Measurements from ENCODE around the gene THRSP.
"Not testable (repeated sequence)": the region's sequence is repeated elsewhere in the genome, so short reads cannot be mapped to it uniquely, and the experiment has no call there.

Gene THRSP

GRCh38 chr11:78039919-78040671, 23.6 kb upstream of the THRSP start:
- DNase-seq = peak; percentile 70

GRCh38 chr11:78040691-78041379, 22.8 kb upstream of the THRSP start:
- DNase-seq = no peak

DNA sequence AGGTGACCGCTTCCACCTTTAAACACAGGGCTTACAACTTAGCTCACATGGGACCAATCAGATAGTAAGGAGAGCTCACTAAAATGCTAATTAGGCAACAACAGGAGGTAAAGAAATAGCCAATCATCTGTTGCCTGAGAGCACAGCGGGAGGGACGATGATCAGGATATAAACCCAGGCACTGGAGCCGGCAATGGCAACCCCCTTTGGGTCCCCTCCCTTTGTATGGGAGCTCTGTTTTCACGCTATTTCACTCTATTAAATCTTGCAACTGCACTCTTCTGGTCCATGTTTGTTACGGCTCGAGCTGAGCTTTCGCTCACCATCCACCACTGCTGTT, 22.3 kb upstream of the THRSP start:
- not testable (repeated sequence) for DNase-seq

- DNase-seq = no peak
These were observed 21.7 kb upstream of the THRSP start for GRCh38 chr11:78041843-78042440.

- DNase-seq = no peak
These were observed 19.0 kb upstream of the THRSP start for GRCh38 chr11:78044706-78045105.

GRCh38 chr11:78045851-78046485, 17.7 kb upstream of the THRSP start:
- peak; percentile 94 for DNase-seq

DNA sequence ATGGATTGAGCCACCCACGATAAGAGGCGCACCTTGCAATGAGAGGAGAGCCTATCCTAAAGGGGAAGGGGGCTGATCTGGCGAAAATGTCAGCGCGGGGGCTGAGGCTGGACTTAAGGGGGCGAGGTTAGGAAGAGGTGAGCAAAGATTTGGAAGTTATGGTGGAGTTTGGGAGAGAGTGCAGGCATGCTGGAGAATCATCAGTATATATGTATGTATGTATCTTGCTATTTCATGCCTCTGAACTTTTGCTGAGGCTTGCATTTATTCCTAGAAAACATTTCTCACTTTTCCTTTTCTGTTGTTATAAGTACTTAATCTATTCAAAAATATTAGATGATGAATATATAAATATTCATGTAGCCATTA, 17.2 kb upstream of the THRSP start:
- DNase-seq = no peak

GRCh38 chr11:78048561-78048960, 15.1 kb upstream of the THRSP start:
- no peak for DNase-seq

GRCh38 chr11:78049348-78049747, 14.3 kb upstream of the THRSP start:
- DNase-seq = no peak

DNA sequence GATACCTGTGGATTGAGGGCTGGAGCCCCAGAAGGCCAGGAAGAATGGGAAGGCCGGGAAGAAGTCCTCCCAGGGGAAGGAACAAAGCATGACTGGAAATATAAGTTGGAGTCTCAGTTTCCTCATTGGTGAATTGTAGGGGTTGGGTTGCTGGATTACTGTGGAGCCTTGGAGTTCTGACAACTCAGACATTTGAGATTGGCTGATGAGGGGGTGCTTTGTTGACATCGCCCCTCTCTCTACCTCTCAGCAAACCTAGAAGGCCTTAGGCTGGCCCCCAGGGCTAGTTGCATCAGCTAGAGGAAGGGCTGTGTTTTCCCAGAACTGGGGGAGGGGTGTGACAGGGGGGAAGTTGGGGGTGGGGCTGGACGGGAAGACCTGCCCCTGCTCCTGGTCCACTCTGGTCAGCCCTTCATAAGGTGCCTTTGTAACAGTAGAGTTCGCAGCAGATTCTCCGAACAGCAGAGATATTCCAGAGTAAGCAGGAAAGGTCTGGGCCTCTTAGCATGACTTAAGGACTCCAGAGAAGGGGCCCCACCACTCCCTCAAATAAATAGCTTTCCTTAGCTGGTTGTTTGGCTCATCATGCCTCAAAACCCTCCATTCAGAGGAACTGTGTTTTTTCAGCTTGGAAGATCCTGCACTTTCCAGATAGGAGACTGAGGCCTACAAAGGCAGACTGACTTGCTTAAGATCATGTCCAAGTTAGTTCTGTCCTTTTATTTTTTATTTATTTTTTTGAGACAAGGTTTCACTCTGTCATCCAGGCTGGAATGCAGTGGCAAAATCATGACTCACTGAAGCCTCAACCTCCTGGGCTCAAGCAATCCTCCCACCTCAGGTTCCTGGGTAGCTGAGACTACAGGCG, 12.5 kb upstream of the THRSP start:
- no peak for DNase-seq

- no peak for DNase-seq
These were observed 8.7 kb upstream of the THRSP start for GRCh38 chr11:78054971-78055370.

- no peak for DNase-seq
These were observed 7.6 kb upstream of the THRSP start for GRCh38 chr11:78056093-78056492.

- DNase-seq = no peak
These were observed 6.1 kb upstream of the THRSP start for GRCh38 chr11:78057462-78058055.

DNA sequence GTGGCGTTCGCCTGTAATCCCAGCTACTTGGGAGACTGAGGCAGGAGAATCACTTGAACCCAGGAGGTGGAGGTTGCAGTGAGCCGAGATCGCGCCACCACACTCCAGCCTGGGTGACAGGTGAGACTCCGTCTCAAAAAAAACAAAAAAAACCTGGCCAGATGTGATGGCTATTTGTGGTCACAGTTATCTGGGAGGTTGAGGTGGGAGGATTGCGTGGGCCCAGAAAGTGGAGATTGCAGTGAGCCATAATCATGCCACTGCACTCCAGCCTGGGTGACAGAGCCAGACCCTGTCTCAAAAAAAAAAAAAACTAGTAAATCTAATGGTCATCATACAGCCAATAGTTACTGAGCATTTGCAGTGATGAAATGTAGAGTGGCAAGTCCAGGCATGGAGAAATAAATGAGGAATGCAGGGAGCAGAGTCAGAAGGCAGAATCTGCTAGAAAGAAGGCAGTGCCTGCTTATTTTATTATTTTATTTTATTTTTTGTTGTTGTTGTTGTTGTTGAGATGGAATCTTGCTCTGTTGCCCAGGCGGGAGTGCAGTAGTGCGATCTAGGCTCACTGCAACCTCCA, 3.8 kb upstream of the THRSP start:
- not testable (repeated sequence) for DNase-seq

DNA sequence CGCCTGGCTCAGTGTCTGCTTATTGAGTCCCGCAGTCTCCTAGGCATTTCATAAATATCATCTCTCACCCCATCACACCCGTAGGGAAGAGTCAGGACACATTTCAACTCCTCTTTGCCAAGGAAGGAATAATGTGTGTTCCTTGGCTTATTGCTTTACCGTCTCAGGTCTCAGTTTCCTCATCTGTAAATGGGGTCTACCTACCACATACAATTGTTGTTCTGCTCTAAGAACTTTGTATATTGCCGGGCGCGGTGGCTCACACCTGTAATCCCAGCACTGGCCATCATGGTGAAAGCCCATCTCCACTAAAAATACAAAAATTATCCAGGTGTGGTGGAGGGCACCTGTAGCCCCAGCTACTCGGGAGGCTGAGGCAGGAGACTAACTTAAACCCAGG, 3.1 kb upstream of the THRSP start:
- no peak for DNase-seq

DNA sequence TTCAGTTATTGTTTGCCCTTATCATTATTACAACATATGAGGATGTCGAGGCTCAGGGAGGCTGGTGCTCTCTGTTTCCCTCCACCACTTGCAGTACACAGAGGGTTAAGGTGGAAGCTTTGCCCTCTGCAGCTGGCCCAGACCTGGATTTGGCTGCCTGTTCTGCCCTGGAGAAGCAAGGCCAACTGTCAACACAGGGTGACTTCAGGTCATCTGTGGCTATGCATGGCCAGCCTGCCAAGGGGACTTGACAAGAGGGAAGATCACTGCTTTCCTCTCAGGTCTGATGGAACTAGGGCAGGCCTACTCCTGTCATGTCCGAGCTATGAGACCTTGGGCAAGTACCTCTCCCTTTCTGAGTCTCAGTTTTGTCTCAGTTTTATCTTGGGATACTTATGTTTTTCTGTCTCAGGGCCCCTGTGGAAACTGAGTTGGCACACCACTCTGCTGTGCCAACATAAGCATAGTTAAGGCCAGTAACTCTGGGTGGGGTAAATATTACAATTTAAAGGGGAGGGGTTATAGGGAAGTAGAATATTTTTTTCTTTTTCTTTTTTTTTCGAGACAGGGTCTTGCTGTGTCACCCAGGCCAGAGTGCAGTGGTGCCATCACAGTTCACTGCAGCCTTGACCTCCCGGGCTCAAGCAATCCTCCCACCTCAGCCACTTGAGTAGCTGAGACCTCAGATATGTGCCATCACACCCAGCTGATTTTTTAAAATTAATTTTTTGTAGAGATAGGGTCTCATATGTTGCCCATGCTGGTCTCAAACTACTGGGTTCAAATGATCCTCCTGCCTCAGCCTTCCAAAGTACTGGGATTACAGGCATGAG, 2.4 kb upstream of the THRSP start:
- no peak for DNase-seq

DNA sequence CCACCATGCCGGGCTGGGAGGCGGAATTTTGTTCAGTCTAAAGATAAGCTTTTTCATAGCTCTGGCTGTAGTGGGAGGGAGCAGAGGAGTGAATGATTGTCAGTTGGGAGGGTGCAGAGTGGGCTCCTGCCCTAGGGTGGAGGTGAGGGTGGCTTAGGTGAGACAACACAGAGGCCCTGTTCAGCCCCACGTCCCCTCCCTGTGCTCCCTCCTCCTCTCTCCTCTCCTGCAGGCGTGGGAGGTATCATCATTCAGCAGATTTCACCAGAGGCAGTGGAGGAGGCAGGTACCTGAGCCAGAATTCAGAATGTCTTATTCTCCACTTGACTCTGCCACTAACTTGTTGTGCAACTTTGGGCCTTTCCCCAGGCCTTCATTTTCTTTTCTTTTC, 1.7 kb upstream of the THRSP start:
- DNase-seq = no peak

DNA sequence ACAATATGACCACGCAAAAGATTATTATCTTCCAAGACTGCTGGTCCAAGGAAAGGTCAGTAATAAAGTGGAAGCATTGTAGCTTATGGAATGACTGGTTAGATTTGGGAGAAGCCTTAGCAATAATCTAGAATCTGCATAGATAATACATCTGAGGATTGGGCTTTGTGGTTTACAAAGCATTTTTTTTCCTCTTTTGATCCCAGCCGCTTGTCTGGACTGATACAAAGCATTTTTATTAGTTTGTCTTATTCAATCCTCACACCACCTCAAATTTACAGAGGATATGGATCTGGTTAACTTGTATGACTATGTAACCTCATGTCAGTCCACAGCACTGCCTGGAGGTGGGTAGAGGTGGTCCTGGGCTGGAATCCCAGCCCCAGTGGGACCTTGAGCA, 990 bp upstream of the THRSP start:
- DNase-seq = no peak

GRCh38 chr11:78065203-78065602, 1.5 kb downstream of the THRSP start:
- no peak for DNase-seq

GRCh38 chr11:78066471-78066870, 2.8 kb downstream of the THRSP start:
- no peak for DNase-seq

GRCh38 chr11:78067704-78068103, 4.0 kb downstream of the THRSP start:
- DNase-seq = no peak
